Limb (tissue), 2 donors: ENCODE data around the gene MAP3K21.

Experiments used
- DNase-seq, 2 donors: peaks; one replicate each; pipeline ENCODE4 v3.0.0-alpha.2; 2016; ENCODE audit errors: extremely low spot score in 2 of 2

Gene MAP3K21

DNA sequence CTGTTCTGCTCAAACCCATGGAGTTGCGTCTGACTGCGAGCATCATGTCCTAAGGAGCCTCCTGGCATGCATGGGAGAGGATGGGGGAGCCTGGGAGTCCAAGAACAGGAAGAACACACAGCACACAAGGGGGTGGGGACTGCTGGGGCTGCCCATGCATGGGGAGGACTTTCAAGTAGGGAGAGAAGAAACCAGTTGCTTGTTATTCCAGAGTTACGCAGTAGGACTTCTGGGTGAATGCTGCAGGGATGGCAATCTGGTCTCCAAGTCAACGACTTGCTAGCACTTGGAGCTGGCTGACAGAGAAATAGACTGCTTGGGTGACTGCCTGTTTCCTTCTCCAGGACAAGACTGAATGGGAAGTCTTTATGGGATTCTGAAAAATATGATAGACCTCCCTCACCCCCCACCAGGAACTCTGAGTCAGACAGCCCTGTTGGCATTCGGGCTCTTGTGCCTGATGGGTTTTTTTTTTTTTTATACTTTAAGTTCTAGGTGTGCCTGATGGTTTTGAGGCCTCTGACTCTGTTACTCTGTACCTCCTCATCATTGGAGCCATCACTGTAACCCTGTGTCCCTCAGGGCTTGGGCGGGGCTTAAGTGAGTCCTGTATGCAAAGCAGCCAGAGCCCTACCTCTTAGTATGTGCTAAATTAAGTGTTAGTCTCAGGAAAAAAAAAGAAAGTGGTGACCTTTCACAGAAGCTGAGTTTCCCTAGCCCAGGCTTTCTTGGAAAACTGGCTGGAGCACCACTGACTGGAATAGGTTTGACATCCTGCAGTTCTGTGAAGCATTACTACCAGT is 30.3 kb downstream of the MAP3K21 start:
- no peak for DNase-seq

DNA sequence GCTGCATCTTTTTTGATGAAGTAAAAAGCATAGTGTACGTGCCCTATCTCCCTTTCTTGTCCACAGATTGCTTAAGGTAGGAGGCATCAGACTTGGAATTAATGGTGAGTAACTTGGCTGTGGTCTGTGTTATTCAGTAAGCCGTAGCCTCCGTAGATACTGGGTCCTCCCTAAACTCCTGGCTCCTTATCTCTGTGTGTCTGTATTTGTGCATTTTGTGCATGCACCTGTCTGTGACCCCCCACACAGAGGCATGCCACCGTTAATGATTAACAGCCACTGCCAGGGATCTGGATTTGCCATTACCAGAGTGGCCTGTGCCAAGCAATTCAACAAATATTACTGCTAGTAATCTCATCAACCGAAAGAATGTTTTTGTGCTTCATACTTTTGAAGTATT is 31.9 kb downstream of the MAP3K21 start:
- no peak for DNase-seq

DNA sequence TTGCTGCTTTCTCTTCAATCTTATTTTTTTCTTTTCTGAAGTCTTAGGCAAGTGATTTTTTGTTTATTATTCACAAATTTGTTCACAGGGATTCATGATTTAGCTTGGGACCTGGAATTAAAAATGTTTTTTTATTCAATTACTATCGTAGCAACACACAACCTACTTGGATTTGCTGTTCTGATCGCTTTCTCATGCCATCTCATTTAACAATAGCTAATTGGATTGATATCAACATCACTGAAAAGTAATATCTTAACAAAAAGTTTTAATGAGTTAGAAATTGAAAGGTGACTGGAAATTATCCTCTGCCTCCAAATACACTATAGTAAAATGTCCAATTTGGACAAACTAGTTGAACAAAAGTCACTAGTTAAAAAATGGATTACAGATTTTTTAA is 32.4 kb downstream of the MAP3K21 start:
- no peak for DNase-seq

DNA sequence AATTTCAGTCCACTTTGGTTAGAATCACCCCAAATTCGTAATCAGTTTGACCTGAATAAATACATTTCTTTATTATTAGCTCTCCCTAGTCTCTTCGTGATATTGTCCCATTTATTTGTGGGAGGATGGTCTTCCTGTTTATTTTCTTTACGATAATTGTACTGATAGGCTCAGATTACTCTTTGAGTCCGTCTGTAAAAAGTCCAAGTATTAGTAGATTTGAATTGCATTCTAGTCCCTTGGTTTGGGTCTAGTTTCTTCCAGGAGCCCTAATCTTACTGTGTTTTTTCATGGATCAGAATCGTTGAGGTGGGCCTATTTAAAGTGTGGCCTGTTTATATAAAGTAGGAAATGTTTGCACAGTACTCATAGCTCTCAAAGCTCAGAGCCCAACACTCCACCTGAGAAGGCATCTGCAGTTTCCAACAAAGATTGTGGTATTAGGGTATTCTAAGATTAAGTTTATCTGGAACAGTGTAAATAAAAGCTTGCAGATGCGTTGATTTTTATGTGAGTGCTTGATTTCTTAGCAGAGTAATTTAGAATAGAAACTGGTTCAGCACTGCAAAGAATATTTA is 33.1 kb downstream of the MAP3K21 start:
- no peak for DNase-seq

DNA sequence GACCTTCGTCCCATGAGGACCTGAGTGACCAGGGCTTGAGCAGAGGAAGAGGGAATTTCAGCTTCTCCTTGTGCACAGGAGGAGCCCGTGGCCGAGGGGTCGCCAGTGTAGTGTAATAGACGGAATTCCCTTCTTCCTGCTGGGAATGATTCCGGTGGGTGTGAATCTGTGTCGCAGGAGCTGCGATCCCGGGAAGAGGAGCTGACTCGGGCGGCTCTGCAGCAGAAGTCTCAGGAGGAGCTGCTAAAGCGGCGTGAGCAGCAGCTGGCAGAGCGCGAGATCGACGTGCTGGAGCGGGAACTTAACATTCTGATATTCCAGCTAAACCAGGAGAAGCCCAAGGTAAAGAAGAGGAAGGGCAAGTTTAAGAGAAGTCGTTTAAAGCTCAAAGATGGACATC is 34.4 kb downstream of the MAP3K21 start:
- peak; percentile 16 to 31 for DNase-seq

- no peak for DNase-seq
These were observed 35.2 kb downstream of the MAP3K21 start for GRCh38 chr1:233362743-233363142.

DNA sequence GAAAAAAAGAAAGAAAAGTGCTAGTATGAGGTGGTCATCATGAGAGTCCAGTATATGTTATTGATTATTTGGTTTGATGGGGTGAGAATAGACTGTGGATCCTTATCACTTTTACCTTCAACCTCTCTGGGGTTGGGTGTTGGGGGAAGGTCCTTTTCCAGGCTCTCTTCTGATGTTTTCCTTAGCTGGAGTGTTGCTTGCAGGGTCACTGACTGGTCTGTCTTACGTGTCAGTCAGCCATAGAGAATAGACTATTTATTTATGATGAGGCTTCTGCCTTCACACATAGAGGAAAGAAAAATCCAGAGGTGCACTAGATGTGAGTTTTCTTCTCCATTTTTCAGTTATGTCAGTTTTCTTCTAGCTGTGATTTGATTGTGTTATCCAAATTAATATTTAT is 36.5 kb downstream of the MAP3K21 start:
- no peak for DNase-seq

DNA sequence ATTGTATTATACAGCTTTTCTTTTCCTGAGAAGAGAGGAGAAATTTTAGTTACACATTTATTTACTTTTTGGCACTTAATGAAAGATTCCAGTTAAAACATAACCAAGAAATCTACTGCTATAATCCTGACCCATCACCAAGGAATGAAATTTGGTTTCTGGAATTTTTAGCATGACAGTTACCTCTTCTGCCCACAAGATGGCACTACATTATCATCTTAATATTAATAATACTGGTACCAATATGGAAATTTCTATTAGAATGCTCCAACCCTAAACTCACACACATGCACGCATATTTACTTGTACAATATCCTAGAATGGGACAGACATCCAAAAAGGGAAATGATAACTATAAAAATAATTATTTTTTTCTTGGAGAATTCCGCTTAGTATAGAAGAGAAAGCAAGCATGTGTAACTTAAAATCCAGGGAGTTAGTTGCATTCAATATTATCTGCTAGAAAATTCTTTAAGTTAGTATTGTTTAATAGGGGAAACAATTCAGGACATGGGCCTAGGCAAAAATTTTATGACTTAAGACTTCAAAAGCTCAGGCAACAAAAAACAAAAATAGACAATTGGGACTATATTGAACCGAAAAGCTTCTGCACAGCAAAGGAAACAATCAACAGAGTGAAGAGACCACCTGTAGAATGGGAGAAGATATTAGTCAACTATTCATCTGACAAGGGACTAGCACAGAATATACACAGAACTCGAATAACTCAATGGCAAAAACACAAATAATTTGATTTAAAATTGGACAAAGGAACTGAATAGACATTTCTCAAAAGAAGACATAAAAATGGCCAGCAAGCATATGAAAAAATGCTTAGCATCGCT is 37.4 kb downstream of the MAP3K21 start:
- DNase-seq = peak in 1 of 2 donors; percentile 24

DNA sequence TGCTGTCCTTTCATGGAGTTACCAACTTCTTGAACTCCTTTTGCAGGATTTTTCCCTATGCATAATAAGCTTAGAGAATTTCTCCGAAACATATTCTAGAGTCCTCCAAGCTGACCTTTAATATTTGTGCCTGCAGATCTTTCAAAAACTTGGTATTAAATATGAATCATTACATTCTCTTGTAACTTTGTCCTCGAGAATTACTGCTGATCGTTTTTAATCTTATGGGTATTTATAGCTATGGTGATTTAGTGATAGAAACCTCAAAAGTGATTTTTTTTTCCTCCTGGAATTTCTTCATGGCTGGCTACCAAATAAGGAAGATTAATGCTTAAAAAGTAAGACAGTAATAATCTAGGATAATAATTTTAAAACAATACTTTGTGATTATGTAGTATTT is 39.1 kb downstream of the MAP3K21 start:
- no peak for DNase-seq

DNA sequence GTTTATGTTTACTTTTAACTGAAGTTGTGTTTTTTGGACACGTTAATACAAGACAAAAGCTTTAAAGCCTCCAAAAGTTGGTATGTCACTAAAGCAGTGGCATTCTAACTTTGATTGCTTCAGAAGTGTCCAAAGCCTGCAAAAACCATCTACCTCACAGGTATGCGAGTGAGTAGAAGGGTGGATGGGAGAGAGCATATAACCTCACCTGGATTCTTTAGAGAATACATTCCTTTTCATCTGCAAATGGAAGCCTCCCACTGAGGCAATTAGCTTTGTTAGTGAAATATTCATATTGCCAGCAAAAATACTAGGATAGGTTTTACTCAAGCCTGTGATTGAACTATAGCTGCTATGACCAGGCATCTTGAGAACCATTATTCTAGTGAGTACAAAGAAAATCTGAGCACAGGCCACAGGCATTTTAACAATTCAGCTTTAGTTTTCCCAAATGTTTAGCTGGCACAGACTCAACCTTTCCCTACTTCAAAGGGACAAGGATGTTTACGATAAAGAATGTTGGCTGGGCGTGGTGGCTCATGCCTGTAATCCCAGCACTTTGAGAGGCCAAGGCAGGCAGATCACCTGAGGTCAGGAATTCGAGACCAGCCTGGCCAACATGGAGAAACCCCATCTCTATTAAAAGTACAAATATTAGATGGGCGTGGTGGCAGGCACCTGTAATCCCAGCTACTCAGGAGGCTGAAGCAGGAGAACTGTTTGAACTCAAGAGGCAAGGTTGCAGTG is 39.7 kb downstream of the MAP3K21 start:
- no peak for DNase-seq

DNA sequence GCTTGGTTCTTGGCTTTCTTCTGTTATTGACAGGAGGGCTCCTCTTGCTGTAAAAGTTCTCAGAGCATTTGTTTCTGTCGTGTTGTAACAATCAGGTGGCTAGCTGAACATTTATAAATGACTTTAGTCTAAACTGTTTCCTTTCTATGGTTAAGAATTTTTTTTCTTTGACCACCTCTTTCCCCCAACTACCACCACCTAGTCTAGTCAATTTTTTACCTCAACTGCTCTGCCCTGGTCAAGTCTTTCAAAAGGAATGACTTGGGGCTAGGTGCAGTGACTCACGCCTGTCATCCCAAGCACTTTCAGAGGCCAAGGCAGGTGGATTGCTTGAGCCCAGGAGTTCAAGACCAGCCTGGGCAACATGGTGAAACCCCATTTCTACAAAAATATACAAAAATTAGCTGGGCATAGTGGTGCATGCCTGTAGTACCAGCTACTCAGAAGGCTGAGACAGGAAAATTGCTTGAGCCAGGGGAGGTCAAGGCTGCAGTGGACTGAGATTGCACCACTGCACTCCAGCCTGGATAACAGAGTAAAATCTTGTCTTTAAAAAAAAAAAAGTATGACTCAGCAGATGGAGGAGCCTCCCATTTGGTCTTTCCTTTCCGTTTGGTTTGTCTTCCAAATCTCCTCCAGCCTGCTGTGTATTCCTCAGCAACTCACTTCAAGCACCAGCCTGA is 40.7 kb downstream of the MAP3K21 start:
- no peak for DNase-seq

GRCh38 chr1:233368789-233369130 is 41.2 kb downstream of the MAP3K21 start:
- DNase-seq = no peak

DNA sequence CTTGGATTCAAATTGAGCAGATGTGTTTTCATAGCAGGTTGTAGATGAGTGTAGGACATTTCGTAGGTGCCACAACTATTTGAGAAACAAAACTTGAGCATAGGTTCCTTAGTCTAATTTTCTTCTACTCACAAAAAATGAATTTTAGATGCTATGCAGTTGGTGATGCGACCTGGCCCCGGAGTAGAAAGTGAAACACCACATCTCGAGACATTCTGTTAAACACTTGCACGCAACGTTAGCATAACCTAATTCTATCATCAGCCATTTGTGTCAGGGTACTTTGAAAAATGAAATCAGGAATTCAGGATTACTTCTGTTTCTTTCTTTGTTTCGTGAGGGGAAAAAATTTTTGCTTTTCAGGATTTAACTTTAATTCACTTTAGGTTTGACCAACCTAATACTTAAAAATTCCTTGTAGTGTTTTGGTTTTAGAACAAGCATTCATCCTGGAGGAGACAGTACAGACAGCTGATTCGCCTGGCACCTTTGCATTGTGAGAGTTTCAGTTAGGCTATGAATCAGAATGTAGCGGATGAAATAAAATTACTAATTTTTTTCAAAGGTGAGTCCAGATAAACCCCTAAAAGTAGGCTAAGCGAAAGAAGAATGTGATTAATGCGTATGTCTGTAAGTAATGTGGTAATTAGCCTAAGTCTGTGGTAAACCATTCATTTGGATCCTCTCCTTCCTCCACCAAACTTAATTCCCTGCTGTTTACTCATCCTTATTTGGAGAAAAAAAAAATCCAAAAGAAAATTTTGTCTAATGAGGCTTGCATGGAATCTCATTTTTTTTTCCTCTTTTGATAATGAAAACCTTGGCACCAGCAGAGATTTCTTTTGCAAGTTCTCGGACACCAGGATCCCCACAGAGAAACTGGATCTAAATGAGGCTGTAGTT is 44.9 kb downstream of the MAP3K21 start:
- no peak for DNase-seq

DNA sequence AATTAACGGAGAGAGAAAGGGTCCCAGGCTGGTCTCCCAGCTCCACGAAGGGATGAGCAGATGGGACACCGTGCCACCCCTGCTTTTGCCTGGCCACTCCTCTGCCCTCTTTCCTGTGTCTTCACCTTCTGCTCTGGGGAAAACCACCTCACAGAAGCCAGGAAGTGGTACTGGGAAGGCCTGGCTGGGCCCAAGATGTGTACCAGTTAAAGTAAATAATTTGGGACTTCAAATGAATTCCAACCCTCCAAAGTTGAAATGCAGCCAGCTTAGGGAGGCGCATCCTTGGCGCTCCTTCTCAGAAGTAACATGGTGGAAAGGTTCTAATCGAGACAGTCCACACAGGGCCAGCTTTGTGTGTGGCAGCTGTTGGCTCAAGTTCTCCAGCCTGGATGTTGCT is 45.7 kb downstream of the MAP3K21 start:
- DNase-seq = no peak

DNA sequence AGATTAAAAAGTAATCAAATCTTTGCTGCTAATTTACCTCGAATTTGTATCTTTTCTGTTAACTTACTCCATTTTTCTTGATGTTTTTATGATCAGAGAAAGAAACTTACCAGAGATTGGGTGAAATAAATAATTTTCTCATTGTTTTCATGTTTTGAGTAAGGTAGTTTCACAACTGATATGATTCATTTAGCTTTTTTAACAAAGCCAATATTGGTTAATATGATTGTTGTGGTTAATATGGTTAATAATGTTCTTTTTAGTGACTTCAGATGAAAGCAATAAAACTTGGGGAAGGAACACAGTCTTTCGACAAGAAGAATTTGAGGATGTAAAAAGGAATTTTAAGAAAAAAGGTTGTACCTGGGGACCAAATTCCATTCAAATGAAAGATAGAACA is 48.1 kb downstream of the MAP3K21 start:
- no peak for DNase-seq

- no peak for DNase-seq
These were observed 49.0 kb downstream of the MAP3K21 start for GRCh38 chr1:233376382-233377110.

- no peak for DNase-seq
These were observed 52.4 kb downstream of the MAP3K21 start for GRCh38 chr1:233379869-233380438.

DNA sequence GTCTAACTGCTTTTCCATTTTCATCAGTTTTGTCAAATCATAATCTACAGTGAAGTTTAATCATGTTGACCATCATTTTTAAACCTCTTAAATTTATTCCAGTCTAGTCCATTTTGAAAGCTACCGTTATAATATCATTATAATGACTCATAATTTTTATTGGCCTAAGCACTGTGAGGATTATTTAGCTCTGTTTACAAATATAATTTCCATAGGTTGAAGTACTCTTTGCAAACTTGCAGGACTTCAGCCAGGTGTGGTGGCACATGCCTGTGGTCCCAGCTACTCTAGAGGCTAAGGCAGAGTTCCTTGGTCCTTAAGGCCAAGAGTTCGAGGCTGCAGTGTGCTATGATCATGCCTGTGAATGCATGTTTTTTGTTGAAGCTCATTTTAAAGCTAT is 54.3 kb downstream of the MAP3K21 start:
- no peak for DNase-seq

DNA sequence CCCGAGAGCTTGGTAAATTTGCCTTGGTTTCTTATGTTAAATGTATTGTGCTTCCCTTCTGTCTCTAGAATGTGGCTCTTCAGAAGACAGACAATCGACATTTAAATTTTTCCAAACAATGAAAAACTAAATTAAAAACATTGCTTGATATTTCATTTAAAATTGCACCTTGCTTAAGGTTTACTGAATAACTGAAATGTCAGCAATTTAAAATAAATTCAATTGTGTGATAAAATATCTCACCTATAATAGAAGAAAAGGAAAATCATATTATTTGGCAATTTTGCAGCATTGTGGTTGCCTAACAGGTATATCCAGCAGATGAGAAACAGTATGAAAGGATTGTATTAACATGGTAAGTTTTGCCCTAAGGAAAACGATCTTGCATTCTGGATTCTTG is 56.5 kb downstream of the MAP3K21 start:
- DNase-seq = no peak
